ENCODE data around the gene CC2D1B. TPM values are rescaled to one million over a fixed set of nuclear protein-coding genes. Genes with fewer than 3 reads are reported as not detected.

Gene CC2D1B
- total and polyA plus RNA-seq, 9 of the 15 experiments (the other 6 are each of a cell fraction or from before 2014, with no cell fraction given) = 1.2 to 33.6 (median 25.5) TPM

- no peaks in the 10 kb centered on the region for H3K9me3 ChIP-seq (replicated peaks; ENCODE audit: control insufficient read depth, insufficient read depth, low read depth, low read length)
- H3K4me2 ChIP-seq (ENCODE audit: insufficient read depth, low read length) = no peak overlapping the region
- H3K79me2 ChIP-seq (ENCODE audit: control insufficient read depth, insufficient read depth, low read length) = no peaks in the 10 kb centered on the region
- no peak overlapping the region for H2AFZ ChIP-seq (ENCODE audit: low read depth, low read length)
- no peaks in the 10 kb centered on the region for H3K9me1 ChIP-seq (ENCODE audit: control insufficient read depth, insufficient read depth, low read length)
- DNase-seq (ENCODE audit: extremely low read depth in 1 of 4, low spot score in 3 of 4) (no peak), FAIRE-seq (no peak), ATAC-seq (no peak)
- TF ChIP-seq THAP12 (CRISPR knock-in tag; IDR thresholded peaks at IDR 0.05) = no peak
- TF ChIP-seq NR2C1 (IDR thresholded peaks at IDR 0.05) = no peak
- TF ChIP-seq NR2C1 (tag; IDR thresholded peaks at IDR 0.05) = no peak
- no peak for TF ChIP-seq BRD9 (IDR thresholded peaks at IDR 0.05; ENCODE audit: low read depth, partially characterized antibody)
- TF ChIP-seq E2F1 (CRISPR knock-in tag; IDR thresholded peaks at IDR 0.05) = no peak
- TF ChIP-seq POLR3G (IDR thresholded peaks at IDR 0.05; ENCODE audit: extremely low read depth, insufficient read length, insufficient replicate concordance) = no peak
- TF ChIP-seq ZFP30 (CRISPR knock-in tag; IDR thresholded peaks at IDR 0.05; ENCODE audit: borderline replicate concordance) = no peak
- TF ChIP-seq HDAC8 (tag; IDR thresholded peaks at IDR 0.05) = no peak
- in situ Hi-C loops (cut with MboI) = no loop called here
- POLR2A ChIA-PET = interaction anchor here (0.6 to 1.5 kb wide), 2 partner anchors 16 to 262 kb away, joined by 3 read pairs; no protein-coding TSS in a partner anchor
- no peaks in the 10 kb centered on the region for H4K20me1 ChIP-seq (replicated peaks; ENCODE audit: control insufficient read depth, insufficient read depth, low read length)
- H3K4me3 ChIP-seq = no peak overlapping the region
- BruUV-seq (replicated peaks) = no TSS peak
- intact Hi-C loops (cut with micrococcal nuclease) = no loop called here
- H3K36me3 ChIP-seq (ENCODE audit: control insufficient read depth, insufficient read depth, low read length) = no peaks in the 10 kb centered on the region
- CTCF ChIA-PET (ENCODE audit: low intra/inter-chr PET ratio) = no interaction called here
- 52% methylated on average over 5 of the region's 5 CpGs for WGBS (ENCODE audit: insufficient coverage, low coverage, missing lambda C conversion rate)
- H3K27ac ChIP-seq (ENCODE audit: extremely low read depth, low read depth, low read length) = no peak overlapping the region
- no peak overlapping the region for H3K9ac ChIP-seq (ENCODE audit: insufficient read depth in 1 of 2, low read depth in 2 of 2, low read length in 2 of 2)
- no peaks in the 10 kb centered on the region for H3K27me3 ChIP-seq (ENCODE audit: control insufficient read depth in 2 of 2, insufficient read depth in 2 of 2, low read length in 2 of 2)
- H3K4me1 ChIP-seq (replicated peaks in 1 of 2; ENCODE audit: control insufficient read depth in 2 of 2, insufficient read depth in 2 of 2, low read length in 2 of 2) = peaks cover 7 to 10% of the 10 kb centered on the region in 2 experiments; a peak in 3 of 5 replicates
Observed at GRCh38 chr1:52325786-52326185, 40.2 kb downstream of the CC2D1B start.
